K562 (cell line): Measurements from ENCODE around the gene FOXL3.

Experiments used
- FOXA3 ChIP-seq, 2 experiments: fragments of 450-650 bp in 1 of 2; sonication (generic) in 1 of 2; formaldehyde crosslinking; IDR thresholded peaks in 1 of 2; conservative IDR thresholded peaks in 1 of 2; 2 replicates each; pipeline versions ENCODE4 v1.4.0 to v1.8.0; 2020 to 2022; ENCODE audit warnings: mild to moderate bottlenecking in 2 of 2, missing genetic modification reagents in 1 of 2
- HNRNPLL ChIP-seq: fragments of 200-400 bp; formaldehyde crosslinking; IDR thresholded peaks from 2 replicates; pipeline ENCODE4 v1.6.1; 2017; ENCODE audit warnings: low read length, low read depth, mild to moderate bottlenecking; ENCODE audit not compliant: poor library complexity, severe bottlenecking
- JUND ChIP-seq, 2 experiments: IDR thresholded peaks; 2 replicates in 1 of 2; 3 replicates in 1 of 2; pipeline ENCODE4 v1.6.1; 2011; ENCODE audit warnings: borderline replicate concordance in 2 of 2, low read depth in 2 of 2, low read length in 2 of 2, improper control_type of control experiment in 1 of 2, missing biosample characterization in 1 of 2, missing genetic modification characterization in 1 of 2, missing genetic modification reagents in 1 of 2
- MAFF ChIP-seq: IDR thresholded peaks from 2 replicates; pipeline ENCODE4 v1.6.1; 2012; ENCODE audit warnings: low read length, improper control_type of control experiment
- MXI1 ChIP-seq: IDR thresholded peaks from 2 replicates; pipeline ENCODE4 v1.6.1; 2011; ENCODE audit warnings: low read depth, mild to moderate bottlenecking, improper control_type of control experiment, low read length
- PCBP2 ChIP-seq: fragments of 200-400 bp; formaldehyde crosslinking; IDR thresholded peaks from 2 replicates; pipeline ENCODE4 v1.6.1; 2018; ENCODE audit warnings: low read length, low read depth, mild to moderate bottlenecking, moderate library complexity; ENCODE audit not compliant: poor library complexity, severe bottlenecking
- POLR2A ChIP-seq: fragments of 450-650 bp; conservative IDR thresholded peaks from 2 replicates; pipeline ENCODE4 v1.6.1; 2016
- YY1 ChIP-seq, 3 experiments: IDR thresholded peaks; 2 replicates each; pipeline ENCODE4 v1.6.1; 2011; ENCODE audit warnings: low read length in 2 of 3, mild to moderate bottlenecking in 2 of 3, moderate library complexity in 2 of 3, borderline replicate concordance in 1 of 3, control low read depth in 1 of 3, low read depth in 1 of 3; ENCODE audit not compliant: insufficient read depth in 3 of 3, insufficient replicate concordance in 2 of 3, control insufficient read depth in 1 of 3, insufficient read length in 1 of 3; ENCODE audit errors: extremely low read depth in 1 of 3
- TF ChIP-seq, protein P1 (sequence below), 3 experiments: IDR thresholded peaks in 2 of 3; conservative IDR thresholded peaks in 1 of 3; 2 replicates each; pipeline ENCODE4 v1.5.1; 2011 to 2012; ENCODE audit warnings: low read length in 3 of 3, mild to moderate bottlenecking in 3 of 3, control low read depth in 2 of 3, improper control_type of control experiment in 1 of 3, inconsistent platforms in 1 of 3, low read depth in 1 of 3, mixed read lengths in 1 of 3, moderate library complexity in 1 of 3; ENCODE audit not compliant: insufficient read depth in 2 of 3
- TF ChIP-seq, protein P2 (sequence below), 2 experiments: fragments of 450-650 bp in 1 of 2; sonication (generic) in 1 of 2; formaldehyde crosslinking in 1 of 2; IDR thresholded peaks in 1 of 2; conservative IDR thresholded peaks in 1 of 2; 2 replicates each; pipeline versions ENCODE4 v1.6.1 to v1.8.1; 2016 to 2023; ENCODE audit warnings: mild to moderate bottlenecking in 2 of 2, moderate library complexity in 2 of 2, inconsistent platforms in 1 of 2, missing genetic modification reagents in 1 of 2

DNA sequence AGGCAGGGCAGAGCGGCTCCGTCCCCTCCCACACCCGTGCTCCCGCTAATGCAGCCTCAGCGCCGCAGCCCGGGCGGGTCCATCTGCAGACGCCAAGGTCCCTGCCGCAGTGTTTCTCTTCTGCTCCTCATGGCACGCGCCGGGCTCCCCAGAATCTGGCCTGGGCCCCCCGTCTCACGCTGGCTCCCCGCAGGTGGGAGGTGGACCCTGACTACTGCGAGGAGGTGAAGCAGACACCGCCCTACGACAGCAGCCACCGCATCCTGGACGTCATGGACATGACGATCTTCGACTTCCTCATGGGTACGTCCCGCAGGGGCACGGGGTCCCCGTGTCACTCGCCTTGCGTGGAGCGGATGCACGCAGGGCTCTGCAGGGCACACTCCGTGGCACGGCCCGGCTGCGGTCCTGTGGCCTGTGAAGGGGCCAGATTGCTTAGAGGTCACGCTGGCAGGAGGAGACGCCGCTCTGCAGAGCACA lies 33.5 kb upstream of the FOXL3 start:
- TF ChIP-seq MXI1 (no peak), MAFF (no peak), PCBP2 (no peak), POLR2A (no peak), JUND (IDR thresholded peaks at IDR 0.05; ENCODE audit: borderline replicate concordance, low read depth, low read length) (no peak), JUND (tag; IDR thresholded peaks at IDR 0.05; ENCODE audit: borderline replicate concordance, low read depth, low read length) (no peak), YY1 (IDR thresholded peaks at IDR 0.05; ENCODE audit: borderline replicate concordance in 1 of 3, control insufficient read depth in 1 of 3, extremely low read depth in 1 of 3, insufficient read depth in 3 of 3, insufficient read length in 1 of 3, insufficient replicate concordance in 2 of 3, low read depth in 1 of 3, low read length in 2 of 3) (no peak), FOXA3 (CRISPR knock-in tag; conservative IDR thresholded peaks at IDR 0.05 in 1 of 2, IDR thresholded peaks at IDR 0.05 in 1 of 2) (no peak), HNRNPLL (no peak)
- TF ChIP-seq, protein P1, sequence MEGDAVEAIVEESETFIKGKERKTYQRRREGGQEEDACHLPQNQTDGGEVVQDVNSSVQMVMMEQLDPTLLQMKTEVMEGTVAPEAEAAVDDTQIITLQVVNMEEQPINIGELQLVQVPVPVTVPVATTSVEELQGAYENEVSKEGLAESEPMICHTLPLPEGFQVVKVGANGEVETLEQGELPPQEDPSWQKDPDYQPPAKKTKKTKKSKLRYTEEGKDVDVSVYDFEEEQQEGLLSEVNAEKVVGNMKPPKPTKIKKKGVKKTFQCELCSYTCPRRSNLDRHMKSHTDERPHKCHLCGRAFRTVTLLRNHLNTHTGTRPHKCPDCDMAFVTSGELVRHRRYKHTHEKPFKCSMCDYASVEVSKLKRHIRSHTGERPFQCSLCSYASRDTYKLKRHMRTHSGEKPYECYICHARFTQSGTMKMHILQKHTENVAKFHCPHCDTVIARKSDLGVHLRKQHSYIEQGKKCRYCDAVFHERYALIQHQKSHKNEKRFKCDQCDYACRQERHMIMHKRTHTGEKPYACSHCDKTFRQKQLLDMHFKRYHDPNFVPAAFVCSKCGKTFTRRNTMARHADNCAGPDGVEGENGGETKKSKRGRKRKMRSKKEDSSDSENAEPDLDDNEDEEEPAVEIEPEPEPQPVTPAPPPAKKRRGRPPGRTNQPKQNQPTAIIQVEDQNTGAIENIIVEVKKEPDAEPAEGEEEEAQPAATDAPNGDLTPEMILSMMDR (IDR thresholded peaks at IDR 0.05 in 2 of 3, conservative IDR thresholded peaks at IDR 0.05 in 1 of 3; ENCODE audit: insufficient read depth in 2 of 3, low read depth in 1 of 3, low read length in 3 of 3): no peak
- TF ChIP-seq, protein P2, sequence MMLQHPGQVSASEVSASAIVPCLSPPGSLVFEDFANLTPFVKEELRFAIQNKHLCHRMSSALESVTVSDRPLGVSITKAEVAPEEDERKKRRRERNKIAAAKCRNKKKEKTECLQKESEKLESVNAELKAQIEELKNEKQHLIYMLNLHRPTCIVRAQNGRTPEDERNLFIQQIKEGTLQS (IDR thresholded peaks at IDR 0.05): no peak
- TF ChIP-seq, protein P2 (CRISPR knock-in tag; conservative IDR thresholded peaks at IDR 0.05): no peak
